ENCODE measurements around the gene GPR82.
A peak's percentile ranks its signal among the peaks of the same experiment; 100 is the strongest.
"Not testable (repeated sequence)": the region's sequence is repeated elsewhere in the genome, so short reads cannot be mapped to it uniquely, and the experiment has no call there.

GPR82 gene

GRCh38 chrX:41723826-41724225 lies at the start of gene GPR82:
TSS of gene GPR82 (plus strand) at chrX:41724181. CDS start at chrX:41727027, 2,846 bp downstream.
- no peak for DNase-seq

- DNase-seq = not testable (repeated sequence)
These were observed 47.6 kb upstream of the GPR82 start for GRCh38 chrX:41676361-41676760.

- no peak for DNase-seq
These were observed 46.6 kb upstream of the GPR82 start for GRCh38 chrX:41677183-41678060.

GRCh38 chrX:41684138-41684537 lies 39.8 kb upstream of the GPR82 start:
- no peak for DNase-seq

GRCh38 chrX:41684940-41685339 lies 39.0 kb upstream of the GPR82 start:
- no peak for DNase-seq

GRCh38 chrX:41686788-41687187 lies 37.2 kb upstream of the GPR82 start:
- DNase-seq = peak; percentile 16

GRCh38 chrX:41688156-41688555 lies 35.8 kb upstream of the GPR82 start:
- peak; percentile 51 for DNase-seq

- DNase-seq = no peak
These were observed 35.1 kb upstream of the GPR82 start, which contains the start of gene GPR34 for GRCh38 chrX:41688835-41689234. TSS of gene GPR34 (plus strand) at chrX:41688973. CDS start at chrX:41695634, 6,661 bp downstream.

- DNase-seq = no peak
These were observed 34.3 kb upstream of the GPR82 start for GRCh38 chrX:41689711-41690110.

- DNase-seq = no peak
These were observed 31.7 kb upstream of the GPR82 start for GRCh38 chrX:41692162-41692749.

GRCh38 chrX:41693024-41693423 lies 31.0 kb upstream of the GPR82 start:
- no peak for DNase-seq

GRCh38 chrX:41695426-41695825 lies 28.6 kb upstream of the GPR82 start:
- no peak for DNase-seq

GRCh38 chrX:41703574-41704029 lies 20.4 kb upstream of the GPR82 start:
- no peak for DNase-seq

GRCh38 chrX:41705042-41705441 lies 18.9 kb upstream of the GPR82 start:
- no peak for DNase-seq

- peak; percentile 70 for DNase-seq
These were observed 18.2 kb upstream of the GPR82 start for GRCh38 chrX:41705680-41706374.

- DNase-seq = no peak
These were observed 16.8 kb upstream of the GPR82 start for GRCh38 chrX:41707218-41707617.

- peak; percentile 35 for DNase-seq
These were observed 15.5 kb upstream of the GPR82 start for GRCh38 chrX:41708486-41708885.

GRCh38 chrX:41711021-41711667 lies 12.8 kb upstream of the GPR82 start:
- no peak for DNase-seq

GRCh38 chrX:41716222-41716621 lies 7.8 kb upstream of the GPR82 start:
- no peak for DNase-seq

GRCh38 chrX:41716767-41717473 lies 7.1 kb upstream of the GPR82 start:
- DNase-seq = no peak

GRCh38 chrX:41718481-41719235 lies 5.3 kb upstream of the GPR82 start:
- DNase-seq = no peak

- not testable (repeated sequence) for DNase-seq
These were observed 4.4 kb upstream of the GPR82 start for GRCh38 chrX:41719610-41720009.

All from OCI-M1 (cell line).